ENCODE measurements around the gene HMX2.

HMX2 gene

GRCh38 chr10:123147635-123148413 is at the start of gene HMX2:
Gene HMX2, plus strand, starts transcription at chr10:123148136. Its CDS starts 243 bp downstream, at chr10:123148379.
- DNase-seq = no peak

- DNase-seq = no peak
Observed at GRCh38 chr10:123100030-123100762, 47.7 kb upstream of the HMX2 start.

DNA sequence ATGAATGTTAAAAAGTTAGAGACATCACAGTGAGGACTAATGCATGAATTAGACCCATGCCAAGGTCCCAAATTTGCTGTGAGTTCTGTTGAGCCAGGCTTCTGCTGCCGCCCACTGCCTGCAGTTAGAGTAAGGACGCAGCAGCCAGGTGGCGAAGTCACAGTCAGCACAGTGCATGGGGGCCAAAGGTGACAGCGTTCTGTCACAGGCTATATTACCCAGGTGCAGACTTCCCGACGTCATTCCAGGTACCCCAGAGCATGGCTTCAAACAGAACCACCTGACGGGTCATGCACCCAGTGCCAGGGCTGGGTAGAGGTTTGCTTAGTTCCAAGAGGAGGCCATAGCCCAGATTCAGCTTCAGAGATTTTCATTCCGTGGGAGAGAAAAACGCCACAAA is 46.1 kb upstream of the HMX2 start:
- no peak for DNase-seq

GRCh38 chr10:123102673-123103072 is 45.3 kb upstream of the HMX2 start:
- no peak for DNase-seq

DNA sequence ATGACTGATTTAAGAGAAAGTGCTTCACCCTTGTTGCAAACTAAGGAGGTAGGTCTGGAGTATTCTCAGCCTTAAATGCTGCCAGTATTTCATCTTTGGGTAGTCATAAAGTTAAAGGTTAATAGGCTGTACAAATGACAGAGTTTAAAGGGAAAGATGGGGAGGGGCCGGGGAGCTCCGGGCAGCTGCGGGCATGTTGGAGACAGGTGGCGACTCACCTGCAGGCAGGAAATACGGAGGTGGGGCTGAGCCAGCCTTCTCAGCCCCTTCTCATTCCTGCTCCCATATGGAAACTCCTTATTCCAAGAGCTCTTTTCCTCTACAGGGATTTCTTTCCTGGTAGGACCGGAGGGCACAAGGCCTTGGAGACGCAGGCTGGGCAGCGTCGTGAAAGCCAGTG is 44.0 kb upstream of the HMX2 start:
- DNase-seq = no peak

DNA sequence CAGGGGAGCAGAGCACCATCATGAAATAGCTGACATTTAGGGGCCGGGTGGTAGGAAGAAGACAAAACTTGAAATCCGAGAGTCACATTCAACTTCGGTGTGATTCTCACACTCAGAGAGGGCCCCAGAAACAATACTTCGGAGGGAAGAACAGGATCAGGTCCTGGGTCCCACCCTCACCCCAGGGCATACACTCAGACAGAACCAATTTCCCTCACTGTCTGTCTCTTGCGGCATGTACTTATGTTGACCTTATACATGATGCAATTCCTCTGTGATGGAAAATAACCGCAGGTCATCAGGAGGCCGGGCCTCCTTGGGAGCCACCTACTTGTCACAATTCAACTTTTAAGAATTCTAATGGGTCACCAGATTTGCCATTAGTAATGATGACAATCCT is 38.5 kb upstream of the HMX2 start:
- no peak for DNase-seq

DNA sequence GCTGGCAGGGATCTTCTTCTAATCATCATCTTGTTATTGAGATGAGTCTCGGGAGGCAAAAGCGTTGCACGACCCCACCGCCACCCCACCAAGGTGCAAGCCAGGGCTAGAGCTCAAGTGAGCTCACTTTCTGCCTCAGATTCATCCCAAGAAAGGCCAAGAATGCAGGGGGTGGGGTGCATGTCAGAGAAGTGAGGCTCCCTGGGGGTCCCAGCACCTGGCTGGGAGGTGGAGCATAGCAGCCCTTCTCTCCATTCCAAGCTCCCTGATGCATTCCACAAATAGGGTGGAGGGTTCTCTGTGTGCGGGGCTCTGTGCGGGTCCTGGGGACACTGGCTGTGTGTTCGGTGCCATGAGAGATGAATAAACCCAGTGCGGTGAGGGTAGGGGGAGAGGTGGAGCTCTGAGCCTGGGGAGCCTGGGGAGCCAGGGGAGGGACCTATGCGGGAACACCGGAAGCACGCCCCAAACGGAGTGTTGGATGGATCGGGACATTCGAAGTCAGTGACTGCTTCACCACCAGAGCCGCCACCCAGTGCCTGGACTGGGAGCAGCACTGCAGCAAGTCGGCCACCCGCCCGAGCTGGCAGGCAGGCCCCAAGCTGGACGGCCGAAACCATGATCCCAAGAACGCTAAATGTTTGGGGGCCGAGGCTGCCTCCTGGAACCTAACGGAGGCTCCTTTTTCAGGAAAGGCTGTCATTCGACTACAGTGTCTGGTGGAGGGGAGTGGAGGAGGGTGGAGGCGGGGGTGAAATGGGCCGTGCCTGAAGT is 30.1 kb upstream of the HMX2 start:
- no peak for DNase-seq

- DNase-seq = no peak
Observed at GRCh38 chr10:123119081-123119480, 28.9 kb upstream of the HMX2 start.

GRCh38 chr10:123126246-123126645 is 21.7 kb upstream of the HMX2 start:
- no peak for DNase-seq

DNA sequence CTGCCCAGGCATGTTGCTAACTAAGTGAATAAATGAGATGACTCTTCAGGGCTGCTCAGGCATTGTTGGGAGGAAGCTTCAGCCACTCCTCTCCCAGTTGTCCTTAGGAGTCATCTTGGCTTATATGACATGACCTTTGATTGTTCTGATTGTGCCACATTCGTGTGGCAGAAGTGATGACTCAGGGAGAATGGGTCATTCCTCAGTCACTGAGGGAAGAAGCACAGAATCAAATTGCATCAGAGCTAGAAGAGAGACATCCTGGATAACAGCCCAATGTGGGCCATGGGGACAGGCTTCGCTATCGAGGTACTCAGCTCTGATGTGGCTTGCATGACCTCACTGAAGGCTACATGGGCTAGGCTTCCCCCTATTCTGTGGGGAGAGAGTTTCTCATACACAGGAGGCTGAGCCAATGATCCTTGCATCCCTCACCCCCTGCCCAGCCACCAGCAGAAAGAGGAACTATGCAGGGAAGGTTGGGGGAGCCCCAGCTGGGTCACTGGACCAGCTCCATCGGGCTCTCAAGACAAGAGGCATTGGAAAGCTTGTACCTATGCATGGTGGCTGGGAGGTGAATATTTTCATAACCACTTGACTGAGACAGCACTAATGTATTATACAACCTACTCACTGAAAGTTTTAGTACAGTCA is 18.2 kb upstream of the HMX2 start:
- DNase-seq = no peak

GRCh38 chr10:123132576-123133477 is 15.1 kb upstream of the HMX2 start:
- DNase-seq = peak; percentile 34

GRCh38 chr10:123133541-123134342 is 14.2 kb upstream of the HMX2 start:
- DNase-seq = no peak

DNA sequence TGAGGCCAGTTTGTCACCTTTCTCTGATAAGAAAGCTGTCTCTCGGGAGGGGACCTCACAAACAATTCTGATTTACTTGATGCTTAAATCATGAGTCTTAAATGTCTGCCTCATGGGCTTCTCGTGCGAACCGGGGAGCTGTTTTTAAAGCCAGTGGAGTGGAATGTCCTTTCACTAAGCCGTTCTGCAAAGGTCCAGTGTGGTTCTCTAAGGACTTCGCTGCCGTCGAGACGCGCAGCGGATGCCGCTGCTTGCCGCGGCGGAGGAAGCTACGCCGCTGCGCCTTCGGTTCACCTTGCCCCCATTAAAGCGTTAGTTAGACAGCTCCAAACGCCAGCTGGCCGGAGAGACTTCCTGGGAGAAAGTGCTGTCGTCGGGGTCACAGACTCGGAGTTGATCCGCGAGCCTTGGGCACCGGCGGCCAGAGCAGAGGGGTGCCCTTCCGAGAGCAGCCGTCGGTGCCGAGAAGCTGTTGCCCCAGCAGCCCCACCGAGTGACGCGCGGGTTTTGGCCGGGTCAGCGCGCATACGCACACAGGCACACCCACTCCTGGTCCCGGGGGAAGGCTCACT is 13.5 kb upstream of the HMX2 start:
- no peak for DNase-seq

DNA sequence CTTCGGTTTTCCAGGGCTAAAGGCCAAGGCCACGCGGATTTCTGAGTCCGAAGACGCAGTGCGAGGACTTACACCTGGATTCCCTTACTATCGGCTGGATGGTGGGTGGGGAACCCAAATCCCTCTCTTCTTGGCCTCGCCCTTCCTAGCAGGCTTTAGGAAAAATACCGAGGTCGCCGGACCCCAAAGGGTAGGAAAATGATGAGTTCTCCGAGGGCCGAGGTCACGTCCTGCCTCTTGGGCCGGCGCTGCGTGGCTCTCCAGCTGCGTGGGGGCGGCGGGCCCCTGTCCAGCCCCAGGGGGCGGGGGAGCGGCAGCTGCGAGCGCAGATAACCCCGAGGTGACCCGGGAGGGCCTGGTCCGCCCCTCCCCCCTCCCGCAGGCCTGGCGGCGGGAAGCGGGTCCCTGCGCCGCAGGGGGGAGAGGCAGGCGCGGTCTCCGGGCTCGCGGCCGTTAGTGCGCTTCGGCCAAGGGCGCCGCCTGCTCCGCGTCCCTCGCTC is 13.0 kb upstream of the HMX2 start:
- no peak for DNase-seq

- DNase-seq = peak; percentile 26
Observed at GRCh38 chr10:123135415-123136141, 12.4 kb upstream of the HMX2 start, which contains the start of gene HMX3. Gene HMX3, plus strand, starts transcription at chr10:123135970. Its CDS starts 81 bp downstream, at chr10:123136051.

GRCh38 chr10:123136221-123136805 is 11.6 kb upstream of the HMX2 start:
- no peak for DNase-seq

- no peak for DNase-seq
Observed at GRCh38 chr10:123136806-123137642, 10.9 kb upstream of the HMX2 start.

DNA sequence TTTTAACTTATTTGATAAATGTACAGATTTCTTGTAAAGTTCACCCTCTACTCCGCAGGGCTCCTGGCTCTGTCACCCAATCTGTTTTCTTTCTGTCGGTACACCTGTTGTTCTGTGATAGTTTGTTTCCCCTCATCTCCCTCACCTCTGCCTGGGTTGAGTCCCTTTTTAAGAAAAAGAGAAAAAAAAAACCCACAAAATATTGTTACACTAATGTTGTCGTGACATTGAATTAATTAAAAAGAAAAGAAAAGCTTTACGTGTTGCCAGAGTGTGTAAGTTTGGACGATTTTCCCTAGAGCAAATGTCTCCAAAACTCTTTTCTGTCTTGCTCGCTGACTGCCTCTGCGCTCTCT is 8.8 kb upstream of the HMX2 start:
- no peak for DNase-seq

All from T1000 (cell line).